HepG2 (cell line): ENCODE measurements around the gene CAP2.
A peak's percentile ranks its signal among the peaks of the same experiment; 100 is the strongest.

ENCODE experiments used
- MED8 ChIP-seq: sonication (generic); formaldehyde crosslinking; IDR thresholded peaks from 2 replicates; pipeline ENCODE4 v1.8.1; 2023; ENCODE audit warnings: mild to moderate bottlenecking, missing genetic modification reagents; ENCODE audit not compliant: insufficient replicate concordance
- MLX ChIP-seq: IDR thresholded peaks from 2 replicates; pipeline ENCODE4 v1.6.1; 2016
- MXI1 ChIP-seq: IDR thresholded peaks from 3 replicates; pipeline ENCODE4 v1.6.1; 2012; ENCODE audit warnings: low read depth, low read length, inconsistent platforms, borderline replicate concordance
- POLR2A ChIP-seq, 2 experiments: IDR thresholded peaks; 2 replicates each; pipeline ENCODE4 v1.6.1; 2011; ENCODE audit warnings: low read depth in 2 of 2, low read length in 2 of 2, mild to moderate bottlenecking in 1 of 2, moderate library complexity in 1 of 2; ENCODE audit not compliant: insufficient read depth in 1 of 2
- REST ChIP-seq, 2 experiments: IDR thresholded peaks; 2 replicates each; pipeline ENCODE4 v1.6.1; 2011 to 2012; ENCODE audit warnings: low read length in 2 of 2, borderline replicate concordance in 1 of 2, low read depth in 1 of 2, mild to moderate bottlenecking in 1 of 2, moderate library complexity in 1 of 2
- SIX4 ChIP-seq: sonication (generic); formaldehyde crosslinking; IDR thresholded peaks from 2 replicates; pipeline ENCODE4 v1.4.0; 2020; ENCODE audit warnings: missing genetic modification reagents
- TBP ChIP-seq: sonication (generic); formaldehyde crosslinking; IDR thresholded peaks from 2 replicates; pipeline ENCODE4 v1.5.0; 2020; ENCODE audit warnings: missing genetic modification reagents
- ZMAT3 ChIP-seq: sonication (generic); formaldehyde crosslinking; conservative IDR thresholded peaks from 2 replicates; pipeline ENCODE4 v1.7.0; 2021; ENCODE audit warnings: missing genetic modification reagents
- ZNF121 ChIP-seq: sonication (generic); formaldehyde crosslinking; IDR thresholded peaks from 2 replicates; pipeline ENCODE4 v1.5.0; 2020; ENCODE audit warnings: mild to moderate bottlenecking, missing genetic modification reagents
- ZNF224 ChIP-seq: sonication (generic); formaldehyde crosslinking; IDR thresholded peaks from 2 replicates; pipeline ENCODE4 v1.5.0; 2020; ENCODE audit warnings: mild to moderate bottlenecking, missing genetic modification reagents
- TF ChIP-seq, protein P1 (sequence below): sonication (generic); formaldehyde crosslinking; IDR thresholded peaks from 2 replicates; pipeline ENCODE4 v1.5.0; 2020; ENCODE audit warnings: mild to moderate bottlenecking, missing genetic modification reagents, moderate library complexity
- TF ChIP-seq, protein P2 (sequence below): sonication (generic); formaldehyde crosslinking; IDR thresholded peaks from 2 replicates; pipeline ENCODE4 v1.4.0; 2020; ENCODE audit warnings: low read depth, missing genetic modification reagents
- TF ChIP-seq, protein P3 (sequence below): IDR thresholded peaks from 2 replicates; pipeline ENCODE4 v1.6.1; 2012; ENCODE audit warnings: inconsistent platforms

DNA sequence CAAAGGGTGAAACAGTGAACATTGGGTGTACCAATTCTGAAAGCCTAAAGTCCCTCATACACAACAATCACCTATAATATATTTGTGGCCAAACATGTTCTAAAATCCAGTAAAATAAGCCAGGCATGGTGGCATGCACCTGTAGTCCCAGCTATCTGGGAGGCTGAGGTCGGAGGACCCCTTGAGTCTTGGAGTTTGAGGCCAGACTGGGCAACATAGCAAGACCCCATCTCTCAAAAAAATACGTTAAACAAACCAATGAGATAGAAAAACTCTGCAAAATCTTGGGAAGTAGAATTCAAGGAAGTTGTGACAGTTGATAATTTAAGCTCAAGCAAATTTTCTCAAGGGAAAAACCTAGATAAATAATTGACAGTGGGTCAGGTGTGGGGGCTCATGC lies 92.6 kb downstream of the CAP2 start:
- TF ChIP-seq, protein P1, sequence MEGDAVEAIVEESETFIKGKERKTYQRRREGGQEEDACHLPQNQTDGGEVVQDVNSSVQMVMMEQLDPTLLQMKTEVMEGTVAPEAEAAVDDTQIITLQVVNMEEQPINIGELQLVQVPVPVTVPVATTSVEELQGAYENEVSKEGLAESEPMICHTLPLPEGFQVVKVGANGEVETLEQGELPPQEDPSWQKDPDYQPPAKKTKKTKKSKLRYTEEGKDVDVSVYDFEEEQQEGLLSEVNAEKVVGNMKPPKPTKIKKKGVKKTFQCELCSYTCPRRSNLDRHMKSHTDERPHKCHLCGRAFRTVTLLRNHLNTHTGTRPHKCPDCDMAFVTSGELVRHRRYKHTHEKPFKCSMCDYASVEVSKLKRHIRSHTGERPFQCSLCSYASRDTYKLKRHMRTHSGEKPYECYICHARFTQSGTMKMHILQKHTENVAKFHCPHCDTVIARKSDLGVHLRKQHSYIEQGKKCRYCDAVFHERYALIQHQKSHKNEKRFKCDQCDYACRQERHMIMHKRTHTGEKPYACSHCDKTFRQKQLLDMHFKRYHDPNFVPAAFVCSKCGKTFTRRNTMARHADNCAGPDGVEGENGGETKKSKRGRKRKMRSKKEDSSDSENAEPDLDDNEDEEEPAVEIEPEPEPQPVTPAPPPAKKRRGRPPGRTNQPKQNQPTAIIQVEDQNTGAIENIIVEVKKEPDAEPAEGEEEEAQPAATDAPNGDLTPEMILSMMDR (CRISPR knock-in tag), result no peak
- TF ChIP-seq, protein P2, sequence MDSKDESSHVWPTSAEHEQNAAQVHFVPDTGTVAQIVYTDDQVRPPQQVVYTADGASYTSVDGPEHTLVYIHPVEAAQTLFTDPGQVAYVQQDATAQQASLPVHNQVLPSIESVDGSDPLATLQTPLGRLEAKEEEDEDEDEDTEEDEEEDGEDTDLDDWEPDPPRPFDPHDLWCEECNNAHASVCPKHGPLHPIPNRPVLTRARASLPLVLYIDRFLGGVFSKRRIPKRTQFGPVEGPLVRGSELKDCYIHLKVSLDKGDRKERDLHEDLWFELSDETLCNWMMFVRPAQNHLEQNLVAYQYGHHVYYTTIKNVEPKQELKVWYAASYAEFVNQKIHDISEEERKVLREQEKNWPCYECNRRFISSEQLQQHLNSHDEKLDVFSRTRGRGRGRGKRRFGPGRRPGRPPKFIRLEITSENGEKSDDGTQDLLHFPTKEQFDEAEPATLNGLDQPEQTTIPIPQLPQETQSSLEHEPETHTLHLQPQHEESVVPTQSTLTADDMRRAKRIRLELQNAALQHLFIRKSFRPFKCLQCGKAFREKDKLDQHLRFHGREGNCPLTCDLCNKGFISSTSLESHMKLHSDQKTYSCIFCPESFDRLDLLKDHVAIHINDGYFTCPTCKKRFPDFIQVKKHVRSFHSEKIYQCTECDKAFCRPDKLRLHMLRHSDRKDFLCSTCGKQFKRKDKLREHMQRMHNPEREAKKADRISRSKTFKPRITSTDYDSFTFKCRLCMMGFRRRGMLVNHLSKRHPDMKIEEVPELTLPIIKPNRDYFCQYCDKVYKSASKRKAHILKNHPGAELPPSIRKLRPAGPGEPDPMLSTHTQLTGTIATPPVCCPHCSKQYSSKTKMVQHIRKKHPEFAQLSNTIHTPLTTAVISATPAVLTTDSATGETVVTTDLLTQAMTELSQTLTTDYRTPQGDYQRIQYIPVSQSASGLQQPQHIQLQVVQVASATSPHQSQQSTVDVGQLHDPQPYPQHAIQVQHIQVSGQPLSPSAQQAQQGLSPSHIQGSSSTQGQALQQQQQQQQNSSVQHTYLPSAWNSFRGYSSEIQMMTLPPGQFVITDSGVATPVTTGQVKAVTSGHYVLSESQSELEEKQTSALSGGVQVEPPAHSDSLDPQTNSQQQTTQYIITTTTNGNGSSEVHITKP (CRISPR knock-in tag), result no peak
- TF ChIP-seq SIX4 (CRISPR knock-in tag), result no peak
- no peak for TF ChIP-seq MXI1
- TF ChIP-seq REST (IDR thresholded peaks at IDR 0.05; ENCODE audit: borderline replicate concordance in 1 of 2, low read depth in 1 of 2, low read length in 2 of 2), result no peak
- no peak for TF ChIP-seq MLX (CRISPR knock-in tag)
- TF ChIP-seq ZNF224, result no peak
- no peak for TF ChIP-seq POLR2A (IDR thresholded peaks at IDR 0.05; ENCODE audit: insufficient read depth in 1 of 2, low read depth in 2 of 2, low read length in 2 of 2)
- TF ChIP-seq, protein P3, sequence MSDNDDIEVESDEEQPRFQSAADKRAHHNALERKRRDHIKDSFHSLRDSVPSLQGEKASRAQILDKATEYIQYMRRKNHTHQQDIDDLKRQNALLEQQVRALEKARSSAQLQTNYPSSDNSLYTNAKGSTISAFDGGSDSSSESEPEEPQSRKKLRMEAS, result no peak
- no peak for TF ChIP-seq MED8 (CRISPR knock-in tag)
- TF ChIP-seq ZNF121 (CRISPR knock-in tag), result peak; percentile 84
- TF ChIP-seq ZMAT3 (CRISPR knock-in tag), result no peak
- TF ChIP-seq TBP (CRISPR knock-in tag), result no peak
